Kidney epithelial cell (primary cell): ENCODE data around the gene ACSL3. TPM values are rescaled to one million over a fixed set of nuclear protein-coding genes. Genes with fewer than 3 reads are reported as not detected.
A peak's percentile ranks its signal among the peaks of the same experiment; 100 is the strongest.

Experiments
- DNase-seq: peaks from one replicate; pipeline ENCODE4 v3.0.0-alpha.2; 2010; ENCODE audit warnings: low read depth
- H3K27me3 ChIP-seq: 2 replicates; pipeline ENCODE4 v1.6.0; 2011; ENCODE audit warnings: low read length; ENCODE audit not compliant: control insufficient read depth, insufficient read depth
- H3K36me3 ChIP-seq: 2 replicates; pipeline ENCODE4 v1.5.1; 2011; ENCODE audit warnings: low read length; ENCODE audit not compliant: control insufficient read depth, insufficient read depth
- H3K4me3 ChIP-seq: 2 replicates; pipeline ENCODE4 v1.5.1; 2011; ENCODE audit warnings: low read depth, mild to moderate bottlenecking, control low read depth, low read length
- CTCF ChIP-seq: IDR thresholded peaks from 2 replicates; pipeline ENCODE4 v1.5.1; 2011; ENCODE audit warnings: mild to moderate bottlenecking, moderate library complexity, low read length, control low read depth, inconsistent platforms; ENCODE audit not compliant: insufficient read depth, poor library complexity, severe bottlenecking
- total RNA-seq: library from RNA; depleted of rRNA; stranded (reverse); fragments of >200 nt; gene quantifications from 2 replicates; pipeline ENCODE4 v1.2.3, GENCODE V29; 2015

The ACSL3 gene
- total RNA-seq = 94.1 and 98.6 TPM in 2 replicates

- Histone ChIP-seq H3K36me3 (no peaks in the 10 kb centered on the region), H3K4me3 (peak within 1 kb of the TSS; percentile 82), H3K27me3 (no peaks in the 10 kb centered on the region)
- TF ChIP-seq CTCF = no peak
- no peak for DNase-seq
These were observed at the start of gene ACSL3 for GRCh38 chr2:222860740-222861410. Gene ACSL3 (plus strand): TSS chr2:222861036. CDS start chr2:222908773, 47,737 bp downstream.

- Histone ChIP-seq H3K27me3 (no peaks in the 10 kb centered on the region), H3K36me3 (no peaks in the 10 kb centered on the region), H3K4me3 (no peak overlapping the region)
- no peak for TF ChIP-seq CTCF
- no peak for DNase-seq
These were observed 49.0 kb upstream of the ACSL3 start for GRCh38 chr2:222811828-222812227.

GRCh38 chr2:222813177-222813843 is 47.5 kb upstream of the ACSL3 start:
- no peak for DNase-seq
- no peaks in the 10 kb centered on the region for H3K36me3 ChIP-seq
- no peaks in the 10 kb centered on the region for H3K27me3 ChIP-seq
- H3K4me3 ChIP-seq = no peak overlapping the region
- no peak for TF ChIP-seq CTCF

GRCh38 chr2:222819722-222820333 is 41.0 kb upstream of the ACSL3 start:
- H3K36me3 ChIP-seq = no peaks in the 10 kb centered on the region
- H3K4me3 ChIP-seq = no peak overlapping the region
- no peak for TF ChIP-seq CTCF
- DNase-seq = peak; percentile 37
- no peaks in the 10 kb centered on the region for H3K27me3 ChIP-seq

- TF ChIP-seq CTCF = no peak
- DNase-seq = no peak
- Histone ChIP-seq H3K27me3 (no peaks in the 10 kb centered on the region), H3K4me3 (no peak overlapping the region), H3K36me3 (no peaks in the 10 kb centered on the region)
These were observed 37.5 kb upstream of the ACSL3 start for GRCh38 chr2:222823183-222823930.
